Glomerular visceral epithelial cell (primary cell): ENCODE data around the gene LYPD3.
A peak's percentile ranks its signal among the peaks of the same experiment; 100 is the strongest.

Experiments used
- DNase-seq: peaks from one replicate; pipeline ENCODE4 v3.0.0-alpha.2; 2016; ENCODE audit errors: extremely low spot score

Gene LYPD3

DNA sequence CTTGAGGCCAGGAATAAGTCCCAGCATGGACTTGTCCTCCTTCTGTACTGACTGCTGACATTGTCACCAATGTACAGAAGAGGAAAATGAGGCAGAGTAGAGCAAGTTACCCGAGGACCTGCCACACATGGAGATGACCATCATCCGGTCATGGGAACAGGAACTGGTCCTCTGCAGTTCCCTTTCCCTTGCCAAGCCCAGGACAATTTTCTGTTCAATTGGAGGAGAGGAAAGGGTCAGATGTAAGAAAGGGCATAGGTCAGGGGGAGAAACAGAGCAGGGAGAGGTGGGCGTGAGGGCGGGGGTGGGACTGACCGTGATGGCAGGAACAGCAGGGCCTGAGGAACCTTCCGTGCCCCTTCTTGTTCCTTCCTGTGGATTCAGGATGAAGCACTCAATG, 20.5 kb upstream of the LYPD3 start:
- DNase-seq, result no peak

DNA sequence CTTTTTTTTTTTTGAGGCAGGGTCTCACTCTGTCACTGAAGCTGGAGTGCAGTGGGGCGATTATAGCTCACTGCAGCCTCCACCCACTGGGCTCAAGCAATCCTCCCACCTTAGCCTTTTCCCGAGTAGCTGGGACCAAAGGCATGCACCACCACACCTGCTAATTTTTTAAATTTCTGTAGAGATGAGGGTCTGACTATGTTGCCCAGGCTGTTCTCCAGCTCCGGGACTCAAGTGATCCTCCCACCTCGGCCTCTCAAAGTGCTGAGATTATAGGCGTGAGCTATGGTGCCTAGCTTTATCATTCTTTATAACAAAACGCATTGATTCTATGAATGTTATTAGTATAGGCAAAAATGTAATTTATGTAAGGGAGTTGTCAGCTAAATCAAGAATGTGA, 17.9 kb upstream of the LYPD3 start:
- DNase-seq, result no peak

DNA sequence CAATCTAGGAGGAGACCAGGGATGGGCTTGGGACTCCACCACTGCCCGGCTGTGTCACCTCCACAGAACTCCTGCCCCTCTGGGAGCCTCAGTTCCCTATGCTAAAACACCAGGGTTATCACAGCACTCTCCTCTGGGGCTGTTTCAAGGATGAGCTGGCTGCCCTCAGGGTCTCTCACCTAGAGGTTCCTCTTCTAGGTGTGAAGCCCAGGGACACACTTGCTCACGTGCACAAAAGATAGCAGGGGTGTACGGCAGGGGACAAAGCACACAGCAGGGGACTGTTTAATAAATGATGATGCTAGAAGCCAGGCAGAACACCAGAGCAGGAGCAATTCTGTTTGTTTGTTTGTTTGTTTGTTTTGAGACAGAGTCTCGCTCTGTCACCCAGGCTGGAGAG, 16.8 kb upstream of the LYPD3 start:
- DNase-seq, result no peak

DNA sequence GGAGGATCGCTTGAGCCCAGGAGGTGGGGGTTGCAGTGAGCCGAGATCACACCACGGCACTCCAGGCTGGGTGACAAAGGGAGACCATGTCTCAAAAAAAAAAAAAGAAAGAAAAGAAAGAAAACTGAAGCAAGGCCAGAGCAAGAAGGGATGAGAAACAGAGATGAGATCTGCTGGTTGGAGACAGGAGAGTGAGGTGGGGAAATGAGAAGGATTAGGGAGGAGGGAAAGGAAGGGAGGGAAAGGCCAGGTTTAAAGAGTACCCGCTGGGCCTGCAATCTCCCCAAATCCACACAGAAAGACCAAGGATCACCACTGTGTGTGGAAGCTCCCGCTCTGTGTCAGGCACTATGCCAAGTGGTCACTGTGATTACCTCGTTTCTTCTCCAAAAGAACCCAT, 16.3 kb upstream of the LYPD3 start:
- no peak for DNase-seq

DNA sequence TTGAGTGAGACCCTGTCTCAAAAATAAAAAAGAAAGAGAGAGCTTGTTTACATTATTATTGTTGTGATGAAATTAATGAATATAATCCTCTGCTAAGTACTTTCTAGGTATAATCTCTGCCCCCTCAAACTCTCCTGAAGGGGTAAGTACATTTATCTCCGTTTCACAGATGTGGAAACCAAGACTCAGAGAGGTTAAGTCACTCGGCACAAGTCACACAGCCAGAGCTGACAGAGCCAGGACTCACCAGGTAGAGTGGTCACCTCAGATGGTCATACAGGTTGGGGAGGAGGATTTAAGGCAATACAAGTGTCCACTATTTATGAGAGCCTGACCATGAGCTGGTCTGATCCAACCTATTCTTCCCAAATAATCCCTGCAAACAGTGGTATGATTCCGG, 15.2 kb upstream of the LYPD3 start:
- no peak for DNase-seq

DNA sequence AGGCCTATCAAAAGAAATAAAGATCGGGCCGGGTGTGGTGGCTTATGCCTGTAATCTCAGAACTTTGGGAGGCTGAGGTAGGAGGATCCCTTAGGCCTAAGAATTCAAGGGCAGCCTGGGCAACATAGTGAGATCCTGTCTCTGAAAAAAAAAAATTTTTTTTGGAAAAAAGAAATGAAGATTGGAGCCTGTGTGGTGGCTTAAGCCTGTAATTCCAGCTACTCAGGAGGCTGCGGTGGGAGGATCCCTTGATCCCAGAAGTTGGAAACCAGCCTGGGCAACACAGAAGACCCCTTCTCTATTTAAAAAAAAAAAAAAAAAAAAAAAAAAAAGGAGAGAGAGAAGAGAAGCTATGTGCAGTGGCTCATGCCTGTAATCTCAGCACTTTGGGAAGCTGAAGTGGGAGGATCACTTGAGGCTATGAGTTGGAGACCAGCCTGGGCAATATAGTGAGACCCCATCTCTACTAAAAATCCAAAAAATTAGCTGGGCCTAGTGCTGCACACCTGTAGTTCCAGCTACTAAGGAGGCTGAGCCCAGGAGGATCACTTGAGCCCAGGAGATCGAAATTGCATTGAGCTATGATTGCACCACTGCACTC, 14.7 kb upstream of the LYPD3 start:
- no peak for DNase-seq

DNA sequence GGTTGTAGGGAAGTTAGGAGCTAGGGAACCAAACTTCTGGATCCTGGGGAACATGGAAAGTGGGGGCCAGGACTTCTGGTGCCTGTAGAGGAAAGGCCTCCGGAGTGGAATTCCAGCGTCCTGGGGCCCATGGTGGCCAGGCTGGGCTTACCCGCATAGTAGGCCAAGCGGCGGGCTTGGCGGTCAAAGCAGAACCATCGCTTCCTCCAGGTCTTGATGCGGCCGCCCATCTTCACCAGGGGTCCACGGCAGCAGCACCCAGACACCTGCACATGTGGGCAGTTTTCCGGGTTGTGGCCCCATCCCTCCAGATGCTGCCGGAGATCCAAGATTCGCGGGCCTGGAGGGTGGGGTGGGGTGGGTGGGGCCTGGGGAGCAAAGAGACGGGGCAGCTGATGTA, 13.8 kb upstream of the LYPD3 start:
- DNase-seq, result no peak

DNA sequence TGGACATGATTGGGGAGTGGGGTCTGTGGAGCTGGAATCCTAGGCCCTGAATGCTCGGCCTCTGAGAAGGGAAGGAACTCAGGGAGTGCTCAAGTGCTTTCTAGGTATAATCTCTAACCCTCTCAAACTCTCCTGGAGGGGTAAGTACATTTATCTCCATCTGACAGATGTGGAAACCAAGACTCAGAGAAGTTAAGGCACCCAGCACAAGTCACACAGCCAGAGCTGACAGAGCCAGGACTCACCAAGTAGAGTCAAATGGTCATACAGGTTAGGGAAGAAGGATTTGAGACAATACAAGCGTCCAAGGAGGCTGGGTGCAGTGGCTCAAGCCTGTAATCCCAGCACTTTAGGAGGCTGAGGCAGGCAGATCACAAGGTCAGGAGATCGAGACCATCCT, 12.9 kb upstream of the LYPD3 start:
- DNase-seq, result no peak

DNA sequence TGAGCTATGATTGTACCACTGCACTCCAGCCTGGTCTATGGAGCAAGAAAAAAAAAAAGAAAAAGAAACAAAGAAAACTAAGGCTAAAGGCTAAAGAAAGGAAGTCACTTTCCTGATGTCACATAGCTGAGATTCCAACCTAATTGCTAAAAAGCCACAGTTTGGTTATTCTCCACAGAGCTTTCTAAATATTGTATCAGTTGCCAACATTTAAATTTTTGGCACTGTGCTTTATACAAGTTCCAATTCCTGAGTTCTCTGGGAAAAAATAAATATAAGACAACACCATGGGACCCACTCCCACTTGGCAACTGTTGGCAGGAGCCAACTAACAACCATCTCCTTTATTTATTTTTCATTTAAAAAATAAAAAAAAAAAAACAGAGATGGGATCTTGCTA, 11.2 kb upstream of the LYPD3 start:
- peak; percentile 39 for DNase-seq

DNA sequence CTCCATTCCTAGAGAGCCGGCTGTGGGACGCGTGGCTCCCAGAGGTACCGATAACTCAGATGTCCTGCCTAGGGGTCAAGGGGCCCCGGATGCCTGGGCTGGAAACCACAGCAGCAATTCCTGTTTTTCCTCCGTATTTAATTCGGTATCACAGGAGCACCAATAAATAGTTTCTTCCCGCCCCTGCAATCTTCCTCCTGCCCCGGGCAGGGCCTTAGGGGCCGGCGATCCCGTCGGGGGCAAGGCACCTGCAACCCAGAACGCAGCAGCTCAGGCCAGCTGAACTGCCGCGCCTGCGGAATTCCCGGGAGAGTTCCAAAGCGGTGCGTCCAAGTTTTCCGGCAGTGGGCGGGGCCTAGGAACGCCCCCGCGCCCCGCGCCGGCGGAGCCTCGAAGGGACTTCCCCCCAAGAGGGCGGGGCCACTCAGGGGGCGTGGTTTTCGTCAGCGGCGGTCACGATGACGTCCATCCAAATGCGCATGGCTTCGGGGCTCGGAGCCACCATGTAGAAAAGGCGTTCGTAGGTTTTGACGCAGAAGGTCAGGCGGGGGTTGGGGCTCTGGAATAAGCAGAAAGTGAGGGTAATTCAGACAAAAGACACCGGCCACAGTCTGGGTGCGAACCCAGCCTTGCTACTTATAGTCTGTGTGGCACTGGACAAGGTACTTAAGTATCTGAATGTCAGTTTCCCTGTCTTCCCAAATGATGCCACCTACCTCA, 9.7 kb upstream of the LYPD3 start:
- peak; percentile 74 for DNase-seq

DNA sequence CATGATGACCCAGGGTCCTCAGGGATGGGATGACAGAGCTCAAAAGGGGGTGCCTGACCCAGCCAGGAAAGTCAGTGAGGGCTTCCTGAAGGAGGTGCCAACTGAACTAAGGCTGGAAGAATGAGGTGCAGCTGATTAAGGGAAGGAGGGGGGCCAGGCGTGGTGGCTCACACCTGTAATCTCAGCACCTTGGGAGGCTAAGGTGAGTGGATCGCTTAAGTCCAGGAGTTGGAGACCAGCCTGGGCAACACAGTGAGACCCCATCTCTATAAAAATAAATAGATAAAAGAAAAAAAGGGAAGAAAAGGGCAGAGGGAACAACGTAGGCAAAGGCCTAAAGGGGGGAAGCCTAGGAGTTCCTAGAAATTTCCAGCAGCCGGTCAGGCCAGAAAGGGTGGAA, 9.1 kb upstream of the LYPD3 start:
- no peak for DNase-seq

DNA sequence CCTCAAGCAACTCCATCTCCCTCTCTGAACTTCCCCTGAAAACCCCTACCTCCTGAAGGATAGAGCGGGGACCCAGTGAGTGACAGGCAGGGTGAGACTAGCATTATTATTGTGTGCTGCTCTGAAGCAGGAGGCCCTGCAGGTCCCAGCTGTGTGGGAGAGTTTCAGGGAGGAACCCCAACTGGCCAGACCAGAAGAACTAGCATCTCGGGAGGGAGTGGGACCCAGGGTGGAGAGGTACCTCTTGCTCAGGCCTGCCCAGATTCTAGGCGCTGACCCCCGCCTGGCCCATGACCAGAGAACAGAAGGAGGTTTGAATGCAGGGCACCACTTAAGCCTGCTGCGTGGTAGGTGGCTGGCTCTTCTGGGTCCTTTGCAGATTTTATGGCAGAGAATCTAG, 5.7 kb upstream of the LYPD3 start:
- DNase-seq, result no peak

DNA sequence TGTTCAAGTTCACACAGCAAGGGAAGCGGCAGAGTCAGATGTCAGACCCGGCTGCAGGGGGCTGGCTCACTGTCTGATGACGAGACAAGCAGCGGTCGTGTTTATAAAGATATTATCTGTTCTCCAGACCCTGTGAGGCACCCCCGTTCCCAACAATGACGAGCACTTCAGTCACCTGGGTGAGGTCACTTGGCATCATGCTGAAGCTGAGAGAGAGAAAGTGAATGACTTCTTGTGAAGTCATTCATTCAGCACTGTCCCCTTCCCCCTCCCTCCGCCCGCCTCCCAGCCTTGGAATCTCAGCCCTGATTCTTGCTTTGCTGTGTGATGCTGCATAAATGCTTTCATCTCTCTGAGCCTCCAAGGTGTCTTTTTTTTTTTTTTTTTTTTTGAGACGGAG, 4.9 kb upstream of the LYPD3 start:
- DNase-seq, result no peak

DNA sequence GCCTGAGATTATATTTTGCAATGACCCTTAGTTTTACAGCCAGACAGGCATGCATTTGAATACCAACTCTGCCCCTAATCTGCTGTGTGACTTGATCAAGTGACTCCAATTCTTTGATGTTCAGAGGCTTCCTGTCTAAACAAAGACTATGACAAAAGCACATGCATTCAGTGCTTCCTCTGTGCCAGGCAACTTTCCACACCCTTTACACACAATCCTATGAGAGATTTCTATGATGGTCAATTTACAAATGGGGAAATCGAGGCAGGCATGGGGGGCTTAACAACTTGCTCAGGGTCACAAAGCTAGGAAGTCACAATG, 3.7 kb upstream of the LYPD3 start:
- DNase-seq, result no peak

DNA sequence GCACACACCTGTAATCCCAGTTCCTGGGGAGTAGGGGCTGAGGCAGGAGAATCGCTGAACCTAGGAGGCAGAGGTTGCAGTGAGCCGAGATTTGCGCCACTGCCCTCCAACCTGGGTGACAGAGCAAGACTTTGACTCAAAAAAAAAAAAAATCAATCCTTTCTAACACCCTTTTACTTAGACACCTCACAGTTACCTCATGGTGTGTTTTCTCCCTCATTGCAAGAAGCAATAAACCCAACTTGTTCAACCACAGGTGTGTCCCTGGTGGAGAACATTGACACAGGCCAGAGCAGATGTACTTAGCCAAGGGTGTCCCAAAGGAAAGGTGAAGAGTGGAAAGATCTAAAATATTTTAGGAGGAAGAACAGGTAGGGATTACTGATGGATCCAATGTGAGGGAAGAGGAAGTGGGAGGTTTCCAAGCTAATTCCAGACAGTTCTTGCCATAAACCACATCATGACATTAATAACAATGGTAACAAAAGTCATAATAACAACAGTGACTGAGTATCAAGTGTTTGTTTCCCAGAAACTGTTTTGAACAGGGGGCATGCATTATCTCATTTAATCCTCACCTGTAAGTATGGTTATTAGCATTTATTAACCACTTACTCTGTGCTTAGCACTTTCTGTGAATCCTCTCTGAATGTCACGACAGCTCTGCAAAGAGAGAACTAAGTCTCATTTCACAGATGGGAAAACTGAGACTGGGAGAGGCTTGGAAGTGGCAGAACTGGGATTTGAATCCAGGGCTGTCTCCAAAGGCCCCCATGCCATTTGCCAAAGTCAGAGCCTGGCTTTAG, 3.1 kb upstream of the LYPD3 start:
- DNase-seq, result no peak

DNA sequence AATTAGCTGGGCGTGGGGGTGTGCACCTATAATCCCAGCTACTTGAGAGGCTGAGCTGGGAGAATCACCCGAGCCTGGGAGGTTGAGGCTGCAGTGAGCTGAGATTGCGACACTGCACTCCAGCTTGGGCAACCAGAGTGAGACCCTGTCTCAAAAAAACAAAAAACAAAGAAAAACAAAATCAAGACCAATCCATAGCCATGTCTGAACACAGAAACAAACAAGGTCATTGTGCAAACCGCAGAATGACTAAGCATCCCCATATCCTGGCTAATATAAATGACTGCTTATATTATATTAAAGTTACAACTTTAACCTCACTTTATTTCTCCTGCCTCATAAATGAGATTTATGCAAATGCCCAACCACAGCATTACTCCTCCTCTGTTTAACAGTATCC, 2.3 kb upstream of the LYPD3 start:
- DNase-seq, result no peak

DNA sequence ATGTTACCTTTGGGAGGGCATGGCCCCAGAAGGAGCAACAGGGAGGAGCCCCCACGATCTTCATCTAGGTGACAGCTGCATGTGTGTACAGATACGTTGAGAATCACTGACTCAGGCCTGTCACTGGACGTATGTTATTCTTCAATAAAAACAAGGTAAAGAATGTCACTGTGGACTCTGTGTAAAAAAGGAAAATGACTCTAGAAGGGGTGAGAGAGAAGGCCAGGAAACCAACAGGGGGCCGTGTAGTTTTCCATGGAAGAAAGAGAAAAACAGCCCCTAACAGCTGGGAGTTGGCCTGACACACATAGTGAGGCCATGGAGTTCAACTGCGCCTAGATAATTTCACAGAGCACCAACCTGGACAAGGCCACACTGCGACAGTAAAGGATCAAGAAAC, 1.9 kb upstream of the LYPD3 start:
- DNase-seq, result no peak

DNA sequence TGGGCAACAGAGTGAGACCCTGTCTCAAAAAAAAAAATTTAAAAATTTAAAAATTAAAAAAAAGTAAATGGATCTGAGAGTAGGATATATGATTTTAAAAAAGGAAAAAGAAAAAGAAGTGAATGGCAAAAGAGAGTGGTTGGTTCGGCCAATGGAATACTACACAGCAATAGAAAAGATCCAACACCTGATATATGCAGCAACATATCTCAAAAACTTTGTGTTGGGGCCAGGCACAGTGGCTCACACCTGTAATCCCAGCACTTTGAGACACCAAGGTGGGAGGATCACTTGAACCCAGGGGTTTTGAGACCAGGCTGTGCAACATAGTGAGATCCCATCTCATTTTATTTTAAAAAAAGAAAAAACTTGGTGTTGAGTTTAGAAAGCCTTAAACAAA, 1.4 kb upstream of the LYPD3 start:
- no peak for DNase-seq

DNA sequence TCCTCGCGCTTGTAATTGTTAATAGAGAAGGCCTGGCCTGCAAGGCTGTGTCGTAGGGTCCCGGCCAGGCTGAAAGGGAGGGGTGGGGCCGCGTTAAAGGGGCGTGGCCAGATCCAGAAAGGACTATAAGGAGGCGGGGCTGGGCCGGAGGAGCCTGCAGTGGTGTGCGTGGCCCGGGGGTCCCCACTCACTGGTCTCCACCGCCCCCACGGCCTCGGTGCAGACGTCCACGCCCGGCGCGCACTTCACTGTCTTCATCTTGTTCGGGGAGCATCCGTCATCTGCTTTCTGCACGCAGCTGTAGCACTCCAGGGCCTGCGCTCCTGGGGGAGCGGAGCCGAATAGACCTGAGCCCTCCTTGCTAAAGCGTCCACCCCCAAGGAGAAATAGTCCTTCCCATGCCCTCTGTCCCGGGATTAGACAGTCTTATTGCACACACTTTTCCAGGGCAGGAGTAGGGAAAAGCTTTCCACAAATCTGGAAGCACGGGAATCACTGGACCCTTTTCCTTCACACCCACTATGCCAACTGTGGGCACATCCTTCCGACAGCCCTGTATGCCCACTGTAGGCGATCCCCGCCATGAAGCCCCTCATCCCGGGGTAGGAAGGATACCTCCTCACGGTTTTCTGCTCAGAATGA, 1.2 kb downstream of the LYPD3 start:
- no peak for DNase-seq

DNA sequence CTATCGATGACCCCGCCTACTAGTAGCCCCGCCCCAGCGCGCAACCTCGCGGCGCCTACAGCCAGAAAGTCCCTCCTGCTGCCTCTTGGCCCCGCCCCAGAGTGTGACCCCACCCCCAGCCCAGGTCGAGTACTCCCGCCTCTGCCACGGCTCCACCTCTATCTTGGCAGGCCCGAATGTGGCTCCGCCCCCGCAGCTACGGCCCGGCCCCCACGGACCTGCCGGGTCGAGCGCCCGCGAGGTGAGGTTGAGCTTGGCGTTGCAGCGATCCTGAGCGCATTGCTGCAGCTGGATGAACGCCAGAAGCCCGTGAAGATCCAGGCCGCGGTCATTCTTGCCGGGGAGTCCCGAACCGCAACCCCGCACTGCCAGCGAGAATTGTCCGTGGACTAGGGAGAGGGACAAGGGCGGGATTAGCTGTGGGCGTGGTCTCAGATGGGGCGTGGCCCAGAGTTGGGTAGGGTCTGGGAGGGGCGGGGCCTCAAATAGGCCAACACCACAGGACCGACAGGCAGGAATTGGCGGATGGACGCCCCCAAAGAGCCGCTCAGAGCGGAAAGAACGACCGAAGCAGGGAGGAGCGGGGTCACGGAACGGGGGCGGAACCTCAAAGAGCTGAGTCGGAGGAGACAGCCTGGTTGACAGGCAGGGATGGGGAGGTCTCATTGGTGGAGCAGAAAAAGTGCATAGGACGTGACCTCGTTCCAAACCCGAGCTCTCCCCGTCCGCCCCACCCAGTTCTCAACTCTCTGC, 1.9 kb downstream of the LYPD3 start:
- peak; percentile 96 for DNase-seq

DNA sequence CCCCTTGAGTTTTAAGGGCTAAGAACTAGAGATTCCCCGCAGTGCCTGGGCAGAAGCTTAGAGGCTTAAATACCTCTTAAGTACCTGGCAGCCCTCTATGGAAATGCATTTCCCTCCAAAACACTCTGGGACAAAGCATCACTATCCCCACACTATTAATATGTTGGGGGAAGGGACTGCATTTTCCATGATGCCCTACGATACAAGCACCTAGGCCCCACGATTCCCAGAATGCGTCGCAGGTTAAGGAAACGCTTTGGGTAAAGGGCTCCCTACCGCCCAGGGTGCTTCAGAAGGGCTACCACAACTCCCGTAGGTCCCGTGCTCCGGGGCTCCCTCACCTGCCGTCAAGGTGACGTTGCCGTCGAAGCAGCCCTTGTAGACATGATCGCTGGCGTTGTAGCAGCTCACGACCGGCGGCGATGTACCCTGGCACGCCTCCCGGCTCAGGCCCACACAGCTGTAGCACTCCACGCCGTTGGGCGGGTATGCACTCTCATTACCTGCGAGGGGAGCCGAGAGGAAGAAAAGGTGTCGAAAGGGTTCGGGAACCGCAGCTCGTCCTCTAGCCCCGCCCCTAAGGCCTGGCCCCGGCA, 2.5 kb downstream of the LYPD3 start:
- no peak for DNase-seq

DNA sequence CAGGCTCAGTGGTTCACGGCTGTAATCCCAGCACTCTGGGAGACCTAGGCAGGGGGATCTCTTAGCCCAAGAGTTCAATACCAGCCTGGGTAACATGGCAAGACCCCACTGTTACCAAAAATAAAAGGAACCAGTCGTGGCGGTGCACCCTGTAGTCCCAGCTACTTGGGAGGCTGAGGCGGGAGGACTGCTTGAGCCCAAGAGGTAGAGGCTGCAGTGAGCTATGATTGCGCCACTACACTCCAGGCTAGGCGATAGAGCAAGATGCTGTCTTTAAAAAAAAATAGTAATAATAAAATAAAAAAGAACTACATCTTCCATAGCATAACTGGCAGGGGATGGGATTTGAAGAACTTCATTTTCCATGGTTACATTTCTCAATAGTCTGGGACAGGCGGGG, 3.0 kb downstream of the LYPD3 start:
- no peak for DNase-seq
